GM12878 (cell line): ENCODE data around the gene WDR64. TPM values are rescaled to one million over a fixed set of nuclear protein-coding genes. Genes with fewer than 3 reads are reported as not detected.

Experiments used
- ATAC-seq: fragments of 200-7000 bp; cut with Tn5 transposase; 3 replicates; pipeline ENCODE4 v1.9.1; 2020; ENCODE audit warnings: mild to moderate bottlenecking, moderate library complexity
- BruUV-seq: library from RNA; stranded (reverse); fragments of 400-500 nt; replicated peaks from 2 replicates; lab custom pipeline; 2021; lab: Mats Ljungman, UMichigan
- CTCF ChIA-PET: fragments of 300-600 bp; sonication (Branson Sonifier 250); formaldehyde crosslinking; extraction: SDS; loops from one replicate; lab custom pipeline; 2021; ENCODE audit warnings: inconsistent platforms; lab: Yijun Ruan, JAX
- POLR2A ChIA-PET: fragments of 350-600 bp; formaldehyde crosslinking; extraction: SDS; loops from one replicate; lab custom pipeline; 2021; ENCODE audit warnings: inconsistent platforms; lab: Charles Lee
- RAD21 ChIA-PET: fragments of 300-600 bp; sonication (Branson Sonifier 250); formaldehyde crosslinking; loops from one replicate; lab custom pipeline; 2023; ENCODE audit warnings: antibody characterized with exemption; ENCODE audit not compliant: unreplicated experiment; lab: Charles Lee
- SMC1A ChIA-PET: fragments of 300-600 bp; sonication (Branson Sonifier 250); formaldehyde crosslinking; loops from one replicate; lab custom pipeline; 2023; ENCODE audit not compliant: unreplicated experiment, uncharacterized antibody; lab: Charles Lee
- DNase-seq: peaks from one replicate; pipeline ENCODE4 v3.0.0-alpha.2; 2011; ENCODE audit warnings: low read depth, low spot score
- FAIRE-seq: peaks from 3 replicates; lab custom pipeline; 2011; peaks lifted over from hg19 to GRCh38; lab: Jason Lieb, UNC
- H2AFZ ChIP-seq: 2 replicates; pipeline ENCODE4 v1.6.0; 2011; ENCODE audit warnings: low read depth, low read length, control low read depth; ENCODE audit not compliant: control insufficient read depth
- H3K27ac ChIP-seq: 2 replicates; pipeline ENCODE4 v1.5.1; 2011; ENCODE audit warnings: control low read depth; ENCODE audit not compliant: control insufficient read depth, insufficient read depth
- H3K27me3 ChIP-seq, 2 experiments: replicated peaks in 1 of 2; 2 replicates each; pipeline versions ENCODE4 v1.6.0 to v1.6.1; 2011; ENCODE audit warnings: low read length in 1 of 2; ENCODE audit not compliant: control insufficient read depth in 2 of 2, insufficient read depth in 2 of 2
- H3K36me3 ChIP-seq, 2 experiments: 2 replicates each; pipeline ENCODE4 v1.5.1; 2011; ENCODE audit warnings: low read length in 1 of 2; ENCODE audit not compliant: control insufficient read depth in 2 of 2, insufficient read depth in 2 of 2
- H3K4me1 ChIP-seq: 2 replicates; pipeline ENCODE4 v1.6.1; 2011; ENCODE audit warnings: mild to moderate bottlenecking, low read length, moderate library complexity, mixed read lengths; ENCODE audit not compliant: control insufficient read depth, insufficient read depth
- H3K4me2 ChIP-seq: 2 replicates; pipeline ENCODE4 v1.6.0; 2011; ENCODE audit warnings: control low read depth; ENCODE audit not compliant: control insufficient read depth, insufficient read depth
- H3K4me3 ChIP-seq: fragments of 200-600 bp; sonication (generic); 2 replicates; pipeline ENCODE4 v1.5.1; 2016
- H3K79me2 ChIP-seq: 2 replicates; pipeline ENCODE4 v1.6.0; 2011; ENCODE audit warnings: low read length; ENCODE audit not compliant: control insufficient read depth, insufficient read depth
- H3K9ac ChIP-seq: 2 replicates; pipeline ENCODE4 v1.8.0; 2011; ENCODE audit warnings: low read length, control low read depth, mixed read lengths; ENCODE audit not compliant: control insufficient read depth, insufficient read depth
- H3K9me3 ChIP-seq: replicated peaks from 3 replicates; pipeline ENCODE4 v1.5.1; 2011; ENCODE audit warnings: mild to moderate bottlenecking, low read length; ENCODE audit not compliant: control insufficient read depth, insufficient read depth
- H4K20me1 ChIP-seq: 2 replicates; pipeline ENCODE4 v1.6.0; 2011; ENCODE audit not compliant: control insufficient read depth, insufficient read depth
- CBX5 ChIP-seq: sonication (generic); IDR thresholded peaks from 2 replicates; pipeline ENCODE4 v1.6.1; 2016; ENCODE audit warnings: low read depth, moderate library complexity, mild to moderate bottlenecking, inconsistent platforms
- E4F1 ChIP-seq: fragments of 450-650 bp; IDR thresholded peaks from 2 replicates; pipeline ENCODE4 v1.6.1; 2018; ENCODE audit warnings: borderline replicate concordance, mild to moderate bottlenecking; ENCODE audit not compliant: partially characterized antibody
- EED ChIP-seq: sonication (generic); IDR thresholded peaks from 2 replicates; pipeline ENCODE4 v1.6.1; 2016; ENCODE audit warnings: antibody characterized with exemption, low read depth
- EGR1 ChIP-seq, 2 experiments: IDR thresholded peaks; 1 replicate in 1 of 2; 2 replicates in 1 of 2; pipeline ENCODE4 v1.6.1; 2011 to 2012; ENCODE audit warnings: low read depth in 2 of 2, low read length in 2 of 2, borderline replicate concordance in 1 of 2, mild to moderate bottlenecking in 1 of 2, moderate library complexity in 1 of 2
- FOXM1 ChIP-seq: IDR thresholded peaks from 2 replicates; pipeline ENCODE4 v1.6.1; 2012; ENCODE audit warnings: low read depth, mild to moderate bottlenecking, inconsistent platforms, low read length, moderate library complexity
- GATAD2B ChIP-seq: fragments of 450-650 bp; conservative IDR thresholded peaks from 2 replicates; pipeline ENCODE4 v1.6.1; 2017; ENCODE audit warnings: low read depth, mild to moderate bottlenecking, moderate library complexity
- HDAC2 ChIP-seq: fragments of 200-600 bp; sonication (generic); IDR thresholded peaks from 2 replicates; pipeline ENCODE4 v1.6.1; 2017
- HSF1 ChIP-seq: fragments of 150-350 bp; IDR thresholded peaks from 2 replicates; pipeline ENCODE4 v1.6.1; 2014; ENCODE audit warnings: mild to moderate bottlenecking, low read depth, low read length
- MXI1 ChIP-seq: fragments of 150-350 bp; IDR thresholded peaks from 2 replicates; pipeline ENCODE4 v1.6.1; 2011; ENCODE audit warnings: low read depth, mild to moderate bottlenecking, inconsistent platforms, low read length, improper control_type of control experiment
- PRDM15 ChIP-seq: fragments of 450-650 bp; formaldehyde crosslinking; IDR thresholded peaks from 2 replicates; pipeline ENCODE4 v1.4.0; 2020; ENCODE audit warnings: mild to moderate bottlenecking, moderate library complexity
- RAD21 ChIP-seq: IDR thresholded peaks from 2 replicates; pipeline ENCODE4 v1.6.1; 2011; ENCODE audit warnings: mild to moderate bottlenecking, low read depth, low read length, moderate library complexity; ENCODE audit not compliant: insufficient read depth
- RFX5 ChIP-seq: IDR thresholded peaks from 2 replicates; pipeline ENCODE4 v1.6.1; 2011; ENCODE audit warnings: low read depth, low read length, improper control_type of control experiment
- ZNF274 ChIP-seq: IDR thresholded peaks from one replicate; pipeline ENCODE4 v1.8.0; 2011; ENCODE audit not compliant: insufficient read length, insufficient read depth
- WGBS: methylation state at CpG from one replicate; pipeline ENCODE4 v1.1.6; 2016; ENCODE audit warnings: low lambda C conversion rate; ENCODE audit not compliant: insufficient replicate concordance, insufficient coverage; ENCODE audit errors: missing lambda C conversion rate; 5-methylcytosine and 5-hydroxymethylcytosine counted together
- in situ Hi-C: fragments of 300-500 bp; cut with MboI; formaldehyde crosslinking; loops from 9 replicates; pipeline ENCODE4 v1.14.3; 2018; ENCODE audit warnings: mixed read lengths
- intact Hi-C: fragments of 100-400 bp; cut with micrococcal nuclease; formaldehyde crosslinking; loops from one replicate; pipeline ENCODE4 v1.14.2; 2022; ENCODE audit not compliant: unreplicated experiment
- polyA plus RNA-seq, 11 experiments: library from polyadenylated mRNA; depleted of rRNA in 4 of 11; unstranded in 6 of 11; stranded (reverse) in 5 of 11; fragments of >200 nt; fragmentation: Nextera tagmentation in 4 of 11; fragmentation: Illumina TruSeq in 1 of 11; extraction: Ambion mirVana in 4 of 11; extraction: Trizol in 1 of 11; gene quantifications; 1 replicate in 1 of 11; 2 replicates in 10 of 11; pipeline versions ENCODE4 v1.2.1 to v1.2.3, GENCODE V29; 2011 to 2016; ENCODE audit warnings: inconsistent platforms in 2 of 11, missing spikeins in 2 of 11, low read depth in 1 of 11
- total RNA-seq, 4 experiments: library from RNA; depleted of rRNA in 3 of 4; stranded (reverse); fragments of >200 nt in 3 of 4; fragmentation: Illumina TruSeq in 1 of 4; extraction: Trizol in 1 of 4; gene quantifications; 2 replicates each; pipeline versions ENCODE4 v1.2.1 to v1.2.3, GENCODE V29; 2013 to 2021

The WDR64 gene
- total and polyA plus RNA-seq, 10 of the 15 experiments (the other 5 are each of a cell fraction or from before 2014, with no cell fraction given) = 0.01 TPM; not detected in 9

- no peak for TF ChIP-seq ZNF274
- TF ChIP-seq RAD21 = peak; percentile 68
- no peak for TF ChIP-seq HSF1
These were observed 182.8 kb downstream of the WDR64 start (continued) for GRCh38 chr1:241834733-241835377.

- WGBS = 65% methylated on average over 2 of the region's 2 CpGs
- no peak overlapping the region for H3K4me2 ChIP-seq
- H2AFZ ChIP-seq = no peak overlapping the region
- H3K27ac ChIP-seq = no peak overlapping the region
- no peaks in the 10 kb centered on the region for H4K20me1 ChIP-seq
- BruUV-seq = no TSS peak
- TF ChIP-seq PRDM15 (CRISPR knock-in tag) = no peak
- TF ChIP-seq GATAD2B = no peak
- TF ChIP-seq E4F1 = no peak
- TF ChIP-seq EGR1 (IDR thresholded peaks at IDR 0.05; ENCODE audit: borderline replicate concordance in 1 of 2, low read depth in 2 of 2, low read length in 2 of 2) = no peak
- TF ChIP-seq RFX5 = no peak
- no peak for TF ChIP-seq EED
- TF ChIP-seq MXI1 = no peak
- no peak for TF ChIP-seq FOXM1
- TF ChIP-seq HDAC2 = no peak
- TF ChIP-seq CBX5 = no peak
- DNase-seq = no peak
- H3K79me2 ChIP-seq = no peaks in the 10 kb centered on the region
- H3K27me3 ChIP-seq = no peaks in the 10 kb centered on the region
- in situ Hi-C loops (no loop called here), intact Hi-C loops (no loop called here)
- H3K4me1 ChIP-seq = peaks cover 11% of the 10 kb centered on the region; the same call in 1 of the 2 replicates
- ChIA-PET POLR2A (no interaction called here), RAD21 (no interaction called here), CTCF (no interaction called here), SMC1A (no interaction called here)
- no peaks in the 10 kb centered on the region for H3K9me3 ChIP-seq
- ATAC-seq = no peak
- no peaks in the 10 kb centered on the region for H3K36me3 ChIP-seq
- no peak for FAIRE-seq
- no peak overlapping the region for H3K9ac ChIP-seq
- no peak overlapping the region for H3K4me3 ChIP-seq
These were observed 184.9 kb downstream of the WDR64 start for GRCh38 chr1:241836941-241837340.
